Spleen (tissue), 11 donors: Measurements from ENCODE around the gene NR1H3. TPM values are rescaled to one million over a fixed set of nuclear protein-coding genes. Genes with fewer than 3 reads are reported as not detected.
A peak's percentile ranks its signal among the peaks of the same experiment; 100 is the strongest.

Source experiments
- DNase-seq: peaks from one replicate; pipeline ENCODE4 v3.0.0-alpha.2; 2020
- H3K27ac ChIP-seq, 8 donors: fragments of 200-600 bp; sonication (generic) in 7 of 8; 1 replicate in 4 of 8; 2 replicates in 4 of 8; pipeline versions ENCODE4 v1.5.0 to v1.8.0; 2016 to 2021; ENCODE audit warnings: inconsistent platforms in 4 of 8, mild to moderate bottlenecking in 4 of 8, moderate library complexity in 1 of 8
- H3K27me3 ChIP-seq, 7 donors: fragments of 200-600 bp; sonication (generic) in 6 of 7; replicated peaks in 1 of 7; 1 replicate in 4 of 7; 2 replicates in 3 of 7; pipeline versions ENCODE4 v1.5.0 to v1.8.0; 2016 to 2021; ENCODE audit warnings: inconsistent platforms in 3 of 7, mild to moderate bottlenecking in 1 of 7
- H3K36me3 ChIP-seq, 6 donors: fragments of 200-600 bp; sonication (generic) in 5 of 6; 1 replicate in 4 of 6; 2 replicates in 2 of 6; pipeline versions ENCODE4 v1.5.0 to v1.8.0; 2016 to 2021; ENCODE audit warnings: inconsistent platforms in 2 of 6
- H3K4me1 ChIP-seq, 6 donors: fragments of 200-600 bp; sonication (generic) in 5 of 6; 1 replicate in 3 of 6; 2 replicates in 3 of 6; pipeline versions ENCODE4 v1.5.0 to v1.8.0; 2016 to 2021; ENCODE audit warnings: inconsistent platforms in 3 of 6
- H3K4me3 ChIP-seq, 8 donors: fragments of 200-600 bp; sonication (generic) in 7 of 8; 1 replicate in 4 of 8; 2 replicates in 4 of 8; pipeline versions ENCODE4 v1.5.0 to v1.8.0; 2016 to 2021; ENCODE audit warnings: inconsistent platforms in 4 of 8, mild to moderate bottlenecking in 4 of 8, moderate library complexity in 2 of 8
- H3K9me3 ChIP-seq, 8 donors: fragments of 200-600 bp; sonication (generic) in 7 of 8; 1 replicate in 4 of 8; 2 replicates in 4 of 8; pipeline versions ENCODE4 v1.5.0 to v1.8.0; 2016 to 2021; ENCODE audit warnings: inconsistent platforms in 4 of 8
- CTCF ChIP-seq, 11 experiments: fragments of 200-600 bp in 7 of 11; fragments of 450-650 bp in 4 of 11; sonication (generic) in 4 of 11; IDR thresholded peaks in 8 of 11; conservative IDR thresholded peaks in 3 of 11; 1 replicate in 7 of 11; 2 replicates in 4 of 11; pipeline versions ENCODE4 v1.4.0 to v1.8.0; 2016 to 2021; ENCODE audit warnings: antibody characterized with exemption in 11 of 11, inconsistent platforms in 4 of 11, mild to moderate bottlenecking in 1 of 11
- POLR2A ChIP-seq, 3 donors: fragments of 450-650 bp; IDR thresholded peaks; one replicate each; pipeline ENCODE4 v1.5.1; 2017; ENCODE audit warnings: antibody characterized with exemption in 3 of 3, mild to moderate bottlenecking in 1 of 3
- POLR2AphosphoS5 ChIP-seq, 3 donors: sonication (generic); formaldehyde crosslinking; IDR thresholded peaks; one replicate each; pipeline ENCODE4 v1.5.1; 2017; ENCODE audit warnings: antibody characterized with exemption in 3 of 3
- WGBS, 5 donors: extraction: QIAGEN DNeasy Blood & Tissue Kit in 3 of 5; methylation state at CpG; one replicate each; pipeline versions ENCODE4 v1.1.5 to v1.1.7; 2013 to 2018; 5-methylcytosine and 5-hydroxymethylcytosine counted together
- intact Hi-C: fragments of 100-400 bp; cut with DNase I; formaldehyde crosslinking; loops from one replicate; pipeline ENCODE4 v1.15.0; 2023; ENCODE audit warnings: low total_unique reads
- polyA plus RNA-seq, 3 donors: library from polyadenylated mRNA; stranded (reverse); fragments of 200-250 nt; gene quantifications; one replicate each; pipeline ENCODE4 v1.2.1, GENCODE V29; 2013
- total RNA-seq, 7 donors: library from RNA; depleted of rRNA in 3 of 7; stranded (reverse); fragments of >200 nt in 3 of 7; fragmentation: NEBNext Ultra II Directional in 4 of 7; extraction: Animal tissue kit (Norgen Biotek cat#: 25700) in 4 of 7; gene quantifications; one replicate each; pipeline versions ENCODE4 v1.1.0 to v1.2.1, GENCODE V29; 2016 to 2021
- donor health status: healthy with polysubstance abuse.
- donor health status: DM: no; HTN: no; CAD: no; lungs with moderate emphysema.
- donor health status: DM: no; HTN: no; CAD: no.
- donor health status: Bipolar disorder and iron deficiency.
- donor health status: healthy.
- donor health status: DM: no; HTN: no; CAD: no.
- donor health status: DM: yes; HTN: yes; CAD: no.

Gene NR1H3
- total and polyA plus RNA-seq, 10 donors = 59.1 to 227 (median 123) TPM

GRCh38 chr11:47289856-47290255 lies 32.1 kb downstream of the NR1H3 start:
- intact Hi-C loops = no loop called here
- no peak overlapping the region for H3K27ac ChIP-seq
- no peaks in the 10 kb centered on the region for H3K9me3 ChIP-seq
- TF ChIP-seq POLR2A (IDR thresholded peaks at IDR 0.05) = no peak
- TF ChIP-seq POLR2AphosphoS5 (IDR thresholded peaks at IDR 0.05) = peak in 1 of 3 donors; percentile 41
- H3K27me3 ChIP-seq = no peaks in the 10 kb centered on the region
- no peak for DNase-seq
- 94 to 97% (median 96%) methylated on average over 15 of the region's 15 CpGs for WGBS, 5 donors
- H3K4me1 ChIP-seq = no peaks in the 10 kb centered on the region
- peaks cover 0 to 100% (median 97%) of the 10 kb centered on the region in 6 donors for H3K36me3 ChIP-seq
- H3K4me3 ChIP-seq = no peak overlapping the region

- no peak overlapping the region for H3K4me3 ChIP-seq
Observed at GRCh38 chr11:47295385-47295784, 37.6 kb downstream of the NR1H3 start.

GRCh38 chr11:47296045-47296444 lies 38.2 kb downstream of the NR1H3 start:
- H3K9me3 ChIP-seq = peaks cover 0 to 23% (median 13%) of the 10 kb centered on the region in 8 donors
- intact Hi-C loops = no loop called here
- no peaks in the 10 kb centered on the region for H3K4me1 ChIP-seq
- TF ChIP-seq POLR2AphosphoS5 (IDR thresholded peaks at IDR 0.05) (no peak), POLR2A (IDR thresholded peaks at IDR 0.05) (no peak), CTCF (IDR thresholded peaks at IDR 0.05 in 8 of 11, conservative IDR thresholded peaks at IDR 0.05 in 3 of 11) (no peak)
- 93 to 95% (median 94%) methylated on average over 4 of the region's 4 CpGs for WGBS, 5 donors
- peaks cover 0 to 100% (median 97%) of the 10 kb centered on the region in 6 donors for H3K36me3 ChIP-seq
- no peak overlapping the region for H3K27ac ChIP-seq
- H3K4me3 ChIP-seq = no peak overlapping the region
- no peaks in the 10 kb centered on the region for H3K27me3 ChIP-seq
- no peak for DNase-seq

More at GRCh38 chr11:47295385-47295784, 37.6 kb downstream of the NR1H3 start:
- Histone ChIP-seq H3K36me3 (peaks cover 0 to 100% (median 97%) of the 10 kb centered on the region in 6 donors), H3K9me3 (peaks cover 0 to 23% (median 13%) of the 10 kb centered on the region in 8 donors), H3K27ac (no peak overlapping the region), H3K27me3 (no peaks in the 10 kb centered on the region), H3K4me1 (no peaks in the 10 kb centered on the region)
- no peak for DNase-seq
- intact Hi-C loops = no loop called here
- TF ChIP-seq POLR2A (IDR thresholded peaks at IDR 0.05) (no peak), CTCF (IDR thresholded peaks at IDR 0.05 in 8 of 11, conservative IDR thresholded peaks at IDR 0.05 in 3 of 11) (no peak), POLR2AphosphoS5 (IDR thresholded peaks at IDR 0.05) (no peak)
- WGBS, 5 donors = 91 to 97% (median 91%) methylated on average over 5 of the region's 5 CpGs

- Histone ChIP-seq H3K4me1 (no peaks in the 10 kb centered on the region), H3K27me3 (no peaks in the 10 kb centered on the region), H3K4me3 (no peak overlapping the region), H3K9me3 (peaks cover 3 to 43% (median 35%) of the 10 kb centered on the region in 8 donors), H3K27ac (no peak overlapping the region), H3K36me3 (peaks cover 0 to 100% (median 97%) of the 10 kb centered on the region in 6 donors)
- intact Hi-C loops = no loop called here
- no peak for DNase-seq
- WGBS, 5 donors = 96 to 99% (median 98%) methylated on average over 3 of the region's 3 CpGs
- TF ChIP-seq POLR2A (IDR thresholded peaks at IDR 0.05) = no peak
- no peak for TF ChIP-seq POLR2AphosphoS5 (IDR thresholded peaks at IDR 0.05)
- no peak for TF ChIP-seq CTCF (IDR thresholded peaks at IDR 0.05 in 8 of 11, conservative IDR thresholded peaks at IDR 0.05 in 3 of 11)
Observed at GRCh38 chr11:47299078-47299477, 41.3 kb downstream of the NR1H3 start.
